Raji (cell line): ENCODE results near the gene TXNDC11.
A peak's percentile ranks its signal among the peaks of the same experiment; 100 is the strongest.

Source experiments
- POLR2A ChIP-seq: IDR thresholded peaks from 2 replicates; pipeline ENCODE4 v1.6.1; 2011; ENCODE audit warnings: low read depth, low read length, control low read depth; ENCODE audit not compliant: insufficient read depth

TXNDC11 gene

GRCh38 chr16:11669380-11670146 lies 73.1 kb downstream of the TXNDC11 start:
- TF ChIP-seq POLR2A: no peak

GRCh38 chr16:11668623-11669379 lies 73.9 kb downstream of the TXNDC11 start:
- 0 out of 2 replicates have a peak, but pooled peaks have one; percentile 1 for TF ChIP-seq POLR2A

GRCh38 chr16:11667824-11668622 lies 74.6 kb downstream of the TXNDC11 start, which contains the start of gene SNN:
Gene SNN, plus strand, starts transcription at chr16:11668455. Its CDS starts 7,605 bp downstream, at chr16:11676060.
- TF ChIP-seq POLR2A: peak; percentile 39; the same call in 1 of the 2 replicates

GRCh38 chr16:11667221-11667823 lies 75.3 kb downstream of the TXNDC11 start:
- TF ChIP-seq POLR2A: no peak

GRCh38 chr16:11666103-11667055 lies 76.3 kb downstream of the TXNDC11 start:
- no peak for TF ChIP-seq POLR2A

GRCh38 chr16:11665071-11665491 lies 77.6 kb downstream of the TXNDC11 start:
- TF ChIP-seq POLR2A: no peak

DNA sequence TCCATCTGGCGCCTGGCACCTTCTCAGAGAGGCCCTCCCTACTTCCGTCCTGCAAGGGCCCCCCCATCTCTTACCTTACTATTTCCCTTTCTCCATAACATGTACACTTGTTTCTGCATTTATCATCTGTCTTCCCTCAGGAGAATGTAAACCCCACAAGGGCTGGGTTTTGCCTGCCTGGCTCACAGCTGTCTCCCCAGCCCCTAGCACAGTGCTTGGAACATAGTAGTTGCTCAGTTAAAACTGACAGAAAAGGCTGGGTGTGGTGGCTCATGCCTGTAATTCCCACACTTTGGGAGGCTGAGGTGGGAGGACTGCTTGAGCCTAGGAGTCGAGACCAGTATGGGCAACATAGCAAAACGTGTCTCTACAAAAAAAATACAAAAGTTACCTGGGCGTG lies 80.1 kb downstream of the TXNDC11 start:
- TF ChIP-seq POLR2A: no peak

DNA sequence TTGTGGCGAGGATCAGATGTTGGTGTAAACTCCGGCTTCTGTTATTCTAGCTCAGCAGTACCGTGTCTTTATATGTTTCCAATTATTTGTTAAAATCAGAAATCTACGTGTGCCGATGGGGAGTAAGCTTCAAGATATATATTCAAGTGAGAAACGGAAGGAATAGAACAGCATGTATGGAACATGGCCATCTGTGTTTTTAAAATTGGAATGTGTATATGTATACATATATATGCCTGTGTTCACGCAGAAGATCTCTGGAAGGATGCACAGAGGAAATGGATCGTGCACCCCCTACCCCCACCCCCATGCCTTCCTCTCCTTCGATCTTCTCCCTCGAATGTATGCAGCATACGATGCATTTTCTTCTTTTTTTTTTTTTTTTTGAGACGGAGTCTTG lies 82.1 kb downstream of the TXNDC11 start:
- no peak for TF ChIP-seq POLR2A

- TF ChIP-seq POLR2A: no peak
These were observed 83.6 kb downstream of the TXNDC11 start for GRCh38 chr16:11658896-11659708.

DNA sequence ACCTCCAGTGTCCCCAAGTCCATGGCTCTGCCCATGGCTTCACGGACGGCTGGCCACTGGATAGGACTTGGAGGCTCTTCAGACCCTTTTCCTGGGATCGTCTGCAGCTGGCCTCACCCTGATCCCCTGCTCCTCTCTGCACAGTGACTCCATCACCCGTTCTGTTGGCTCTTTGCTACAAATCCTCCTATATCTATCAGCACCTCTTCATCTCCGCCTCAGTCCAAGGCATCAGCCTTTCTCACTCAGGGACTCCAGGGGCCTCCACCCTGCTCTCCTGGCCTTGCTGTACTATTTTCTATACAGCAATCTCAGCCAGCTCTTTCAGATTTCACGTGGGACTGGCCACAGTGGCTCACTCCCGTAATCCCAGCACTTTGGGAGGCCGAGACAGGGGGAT lies 85.1 kb downstream of the TXNDC11 start:
- TF ChIP-seq POLR2A: no peak

DNA sequence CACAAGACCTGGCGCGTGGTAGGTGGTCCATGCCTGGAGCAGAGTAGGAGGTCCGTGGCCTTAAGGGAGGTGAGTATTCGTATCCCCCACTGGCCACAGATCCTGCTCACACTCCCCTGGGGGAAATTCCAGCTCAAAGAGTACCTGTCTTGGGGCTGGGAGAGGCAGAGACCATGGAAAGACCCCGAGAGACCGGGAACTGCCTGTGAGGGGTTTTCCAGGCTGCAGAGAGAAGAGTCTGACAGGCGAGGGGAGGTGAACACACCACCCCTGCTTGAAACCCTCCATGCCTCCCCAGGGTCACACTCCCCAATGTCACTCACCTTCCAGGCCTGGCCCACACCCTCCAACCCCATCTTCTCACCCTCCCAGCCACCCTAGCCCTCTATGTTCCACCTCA lies 87.0 kb downstream of the TXNDC11 start:
- no peak for TF ChIP-seq POLR2A

DNA sequence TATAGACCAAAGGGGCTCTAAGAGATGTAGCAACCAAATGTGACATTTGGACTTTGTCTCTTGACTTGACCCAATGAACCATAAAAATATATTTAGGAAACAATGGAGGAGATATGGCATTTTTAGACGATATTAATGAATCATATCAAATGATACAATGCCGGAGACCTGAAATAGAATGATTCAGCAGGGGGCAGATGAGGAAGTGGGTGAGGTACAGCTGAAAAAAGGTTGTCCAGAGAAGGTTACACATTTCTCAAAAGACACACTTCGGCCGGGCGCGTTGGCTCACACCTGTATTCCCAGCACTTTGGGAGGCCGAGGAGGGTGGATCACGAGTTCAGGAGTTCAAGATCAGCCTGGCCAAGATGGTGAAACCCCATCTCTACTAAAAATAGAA lies 90.9 kb downstream of the TXNDC11 start:
- no peak for TF ChIP-seq POLR2A

GRCh38 chr16:11650641-11651591 lies 91.7 kb downstream of the TXNDC11 start:
- TF ChIP-seq POLR2A: no peak
